NCI-H187 (cell line): ENCODE measurements around the gene CRISPLD2.

Experiments
- DNase-seq, 2 experiments: peaks; one replicate each; lab custom pipeline; 2025; lab: John Stamatoyannopoulos, UW

The CRISPLD2 gene

GRCh38 chr16:84800158-84800978, 19.4 kb upstream of the CRISPLD2 start:
- no peak for DNase-seq

- DNase-seq: no peak
These were observed 16.6 kb upstream of the CRISPLD2 start for GRCh38 chr16:84803146-84803545.

- no peak for DNase-seq
These were observed 15.5 kb upstream of the CRISPLD2 start for GRCh38 chr16:84804326-84804725.

- DNase-seq: no peak
These were observed 13.4 kb upstream of the CRISPLD2 start for GRCh38 chr16:84806256-84806889.

- no peak for DNase-seq
These were observed 12.9 kb upstream of the CRISPLD2 start for GRCh38 chr16:84806890-84807258.

- no peak for DNase-seq
These were observed 12.0 kb upstream of the CRISPLD2 start for GRCh38 chr16:84807776-84808175.

- no peak for DNase-seq
These were observed 11.0 kb upstream of the CRISPLD2 start for GRCh38 chr16:84808826-84809225.

GRCh38 chr16:84810518-84811273, 9.1 kb upstream of the CRISPLD2 start:
- no peak for DNase-seq

GRCh38 chr16:84811529-84811928, 8.3 kb upstream of the CRISPLD2 start:
- DNase-seq: no peak

- DNase-seq: no peak
These were observed 6.4 kb upstream of the CRISPLD2 start for GRCh38 chr16:84813141-84813934.

- DNase-seq: no peak
These were observed 4.3 kb upstream of the CRISPLD2 start for GRCh38 chr16:84815462-84815861.

GRCh38 chr16:84816023-84816422, 3.8 kb upstream of the CRISPLD2 start:
- no peak for DNase-seq

GRCh38 chr16:84816485-84816884, 3.3 kb upstream of the CRISPLD2 start:
- no peak for DNase-seq

GRCh38 chr16:84817206-84817605, 2.6 kb upstream of the CRISPLD2 start:
- DNase-seq: no peak

GRCh38 chr16:84817613-84818012, 2.2 kb upstream of the CRISPLD2 start:
- no peak for DNase-seq

GRCh38 chr16:84818133-84818532, 1.7 kb upstream of the CRISPLD2 start:
- no peak for DNase-seq

- DNase-seq: no peak
These were observed 669 bp upstream of the CRISPLD2 start for GRCh38 chr16:84818989-84819643.

- no peak for DNase-seq
These were observed 510 bp downstream of the CRISPLD2 start for GRCh38 chr16:84820305-84820684.

GRCh38 chr16:84820771-84821170, 986 bp downstream of the CRISPLD2 start:
- DNase-seq: no peak

- DNase-seq: no peak
These were observed 1.4 kb downstream of the CRISPLD2 start for GRCh38 chr16:84821179-84821578.
